Naive thymus-derived CD4-positive, alpha-beta T cell (primary cell): ENCODE data around the gene PTPN23. TPM values are rescaled to one million over a fixed set of nuclear protein-coding genes. Genes with fewer than 3 reads are reported as not detected.

ENCODE experiments used
- ATAC-seq: fragments of 150-1000 bp; cut with Tn5 transposase; 2 replicates; pipeline ENCODE4 v1.10.0; 2021; ENCODE audit warnings: mild to moderate bottlenecking, moderate library complexity
- CTCF ChIA-PET: fragments of 350-600 bp; sonication (Branson Sonifier 250); formaldehyde crosslinking; loops from one replicate; lab custom pipeline; 2021; ENCODE audit warnings: antibody characterized with exemption; lab: Charles Lee
- POLR2A ChIA-PET: fragments of 350-600 bp; sonication (Branson Sonifier 250); formaldehyde crosslinking; loops from one replicate; lab custom pipeline; 2021; ENCODE audit warnings: antibody characterized with exemption, inconsistent platforms; lab: Charles Lee
- DNase-seq, 9 donors: peaks; one replicate each; pipeline versions ENCODE4 v3.0.0 to v3.0.0-alpha.2; 2020 to 2022; ENCODE audit warnings: mixed read lengths in 1 of 9
- H3K27ac ChIP-seq: one replicate; pipeline ENCODE4 v1.7.0; 2013; ENCODE audit warnings: mild to moderate bottlenecking, low read depth, low read length, moderate library complexity
- H3K27me3 ChIP-seq, 2 donors: one replicate each; pipeline ENCODE4 v1.7.0; 2013; ENCODE audit warnings: low read length in 2 of 2, mild to moderate bottlenecking in 2 of 2, moderate library complexity in 2 of 2; ENCODE audit not compliant: control insufficient read depth in 2 of 2, insufficient read depth in 2 of 2
- H3K36me3 ChIP-seq, 3 experiments: 1 replicate in 2 of 3; 2 replicates in 1 of 3; pipeline ENCODE4 v1.7.0; 2013; ENCODE audit warnings: low read length in 3 of 3, mild to moderate bottlenecking in 3 of 3, moderate library complexity in 1 of 3; ENCODE audit not compliant: insufficient read depth in 3 of 3, control insufficient read depth in 2 of 3
- H3K4me1 ChIP-seq, 2 donors: one replicate each; pipeline ENCODE4 v1.7.0; 2013; ENCODE audit warnings: low read length in 2 of 2, mild to moderate bottlenecking in 2 of 2, moderate library complexity in 1 of 2; ENCODE audit not compliant: control insufficient read depth in 2 of 2, insufficient read depth in 2 of 2
- H3K4me3 ChIP-seq: 2 replicates; pipeline ENCODE4 v1.7.0; 2013; ENCODE audit warnings: mild to moderate bottlenecking, low read length
- H3K9me3 ChIP-seq, 3 experiments: 1 replicate in 2 of 3; 2 replicates in 1 of 3; pipeline ENCODE4 v1.7.0; 2013; ENCODE audit warnings: low read length in 3 of 3; ENCODE audit not compliant: control insufficient read depth in 2 of 3
- H3K27ac Mint-ChIP-seq, 9 donors: one replicate each; pipeline ENCODE4 v1.8.0; 2020 to 2022; ENCODE audit warnings: mixed read lengths in 9 of 9, mild to moderate bottlenecking in 8 of 9, moderate library complexity in 5 of 9, inconsistent platforms in 2 of 9
- H3K27me3 Mint-ChIP-seq, 5 donors: one replicate each; pipeline ENCODE4 v1.8.0; 2021 to 2022; ENCODE audit warnings: mixed read lengths in 5 of 5, mild to moderate bottlenecking in 1 of 5
- H3K36me3 Mint-ChIP-seq, 5 donors: one replicate each; pipeline ENCODE4 v1.8.0; 2020 to 2022; ENCODE audit warnings: mixed read lengths in 5 of 5, mild to moderate bottlenecking in 3 of 5, inconsistent platforms in 1 of 5
- H3K4me1 Mint-ChIP-seq, 7 donors: one replicate each; pipeline ENCODE4 v1.8.0; 2020 to 2022; ENCODE audit warnings: mixed read lengths in 7 of 7, mild to moderate bottlenecking in 3 of 7, inconsistent platforms in 1 of 7
- H3K4me3 Mint-ChIP-seq, 10 donors: one replicate each; pipeline ENCODE4 v1.8.0; 2020 to 2022; ENCODE audit warnings: mild to moderate bottlenecking in 10 of 10, mixed read lengths in 10 of 10, moderate library complexity in 6 of 10, inconsistent platforms in 2 of 10
- H3K9me3 Mint-ChIP-seq, 11 donors: one replicate each; pipeline ENCODE4 v1.8.0; 2020 to 2022; ENCODE audit warnings: mixed read lengths in 11 of 11, mild to moderate bottlenecking in 4 of 11, inconsistent platforms in 1 of 11, moderate library complexity in 1 of 11
- intact Hi-C, 2 donors: fragments of 100-400 bp; cut with micrococcal nuclease; formaldehyde crosslinking; loops; one replicate each; pipeline ENCODE4 v1.15.1; 2023
- polyA plus RNA-seq, 2 donors: library from polyadenylated mRNA; unstranded; fragments of 300-500 nt; fragmentation: Illumina TruSeq; gene quantifications; one replicate each; pipeline ENCODE4 v1.2.3, GENCODE V29; 2021
- total RNA-seq, 6 experiments: library from RNA in 5 of 6; stranded (reverse) in 5 of 6; gene quantifications; 1 replicate in 5 of 6; 2 replicates in 1 of 6; pipeline ENCODE4 v1.2.3 and lab custom pipeline; 2021 to 2026

Gene PTPN23
- total and polyA plus RNA-seq, 7 experiments from 2014 or later: 1.4 to 51.2 (median 36.7) TPM

- Mint-ChIP-seq H3K4me3 (no peak overlapping the region), H3K27me3 (no peaks in the 10 kb centered on the region), H3K4me1 (peaks cover 0 to 10% (median 0%) of the 10 kb centered on the region in 7 donors), H3K27ac (peak overlapping the region in 1 of 9 donors; percentile 5), H3K36me3 (peaks cover 5 to 11% (median 5%) of the 10 kb centered on the region in 5 donors), H3K9me3 (no peaks in the 10 kb centered on the region)
- ChIA-PET POLR2A (no interaction called here), CTCF (no interaction called here)
- Histone ChIP-seq H3K4me1 (no peaks in the 10 kb centered on the region), H3K27me3 (no peaks in the 10 kb centered on the region), H3K9me3 (no peaks in the 10 kb centered on the region), H3K4me3 (no peak overlapping the region), H3K27ac (no peak overlapping the region), H3K36me3 (peaks cover 6 to 99% (median 8%) of the 10 kb centered on the region in 3 experiments)
- no peak for DNase-seq
- intact Hi-C loops: no loop called here
- no peak for ATAC-seq
These were observed 29.5 kb downstream of the PTPN23 start for GRCh38 chr3:47410417-47410720.

GRCh38 chr3:47410801-47411646 lies 30.2 kb downstream of the PTPN23 start:
- ATAC-seq: no peak
- H3K4me3 ChIP-seq: no peak overlapping the region
- ChIA-PET POLR2A (no interaction called here), CTCF (no interaction called here)
- H3K27ac ChIP-seq: no peak overlapping the region
- H3K36me3 Mint-ChIP-seq: peaks cover 5 to 15% (median 5%) of the 10 kb centered on the region in 5 donors
- H3K27me3 ChIP-seq: no peaks in the 10 kb centered on the region
- peaks cover 0 to 10% (median 0%) of the 10 kb centered on the region in 7 donors for H3K4me1 Mint-ChIP-seq
- H3K4me1 ChIP-seq: no peaks in the 10 kb centered on the region
- peaks cover 6 to 99% (median 8%) of the 10 kb centered on the region in 3 experiments for H3K36me3 ChIP-seq
- no peaks in the 10 kb centered on the region for H3K9me3 Mint-ChIP-seq
- no peak for DNase-seq
- H3K27ac Mint-ChIP-seq: peak overlapping the region in 2 of 9 donors; percentile 32 to 72
- intact Hi-C loops: no loop called here
- H3K4me3 Mint-ChIP-seq: no peak overlapping the region
- no peaks in the 10 kb centered on the region for H3K9me3 ChIP-seq
- H3K27me3 Mint-ChIP-seq: no peaks in the 10 kb centered on the region

GRCh38 chr3:47411696-47412452 lies 31.1 kb downstream of the PTPN23 start:
- Histone ChIP-seq H3K27ac (no peak overlapping the region), H3K27me3 (no peaks in the 10 kb centered on the region), H3K9me3 (no peaks in the 10 kb centered on the region), H3K4me3 (no peak overlapping the region), H3K4me1 (no peaks in the 10 kb centered on the region), H3K36me3 (peaks cover 6 to 96% (median 8%) of the 10 kb centered on the region in 3 experiments)
- intact Hi-C loops: no loop called here
- H3K4me1 Mint-ChIP-seq: peaks cover 0 to 10% (median 0%) of the 10 kb centered on the region in 7 donors
- no peak for ATAC-seq
- ChIA-PET POLR2A (no interaction called here), CTCF (interaction anchor here (0.9 kb wide), 1 partner anchor 9 kb away, joined by 3 read pairs; no protein-coding TSS in a partner anchor)
- DNase-seq: no peak
- H3K27me3 Mint-ChIP-seq: no peaks in the 10 kb centered on the region
- no peak overlapping the region for H3K27ac Mint-ChIP-seq
- peaks cover 5 to 19% (median 5%) of the 10 kb centered on the region in 5 donors for H3K36me3 Mint-ChIP-seq
- no peak overlapping the region for H3K4me3 Mint-ChIP-seq
- H3K9me3 Mint-ChIP-seq: no peaks in the 10 kb centered on the region

DNA sequence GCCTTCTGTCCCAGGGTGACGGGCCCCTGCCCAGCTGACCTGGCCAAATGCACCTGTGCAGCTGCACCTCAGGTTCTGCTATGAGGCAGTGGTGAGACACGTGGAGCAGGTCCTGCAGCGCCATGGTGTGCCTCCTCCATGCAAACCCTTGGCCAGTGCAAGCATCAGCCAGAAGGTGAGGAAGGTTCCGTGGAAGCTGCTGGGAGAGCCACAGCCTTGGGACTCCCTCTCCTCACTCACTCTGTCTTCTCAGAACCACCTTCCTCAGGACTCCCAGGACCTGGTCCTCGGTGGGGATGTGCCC lies 31.6 kb downstream of the PTPN23 start:
- no peaks in the 10 kb centered on the region for H3K9me3 ChIP-seq
- H3K27me3 ChIP-seq: no peaks in the 10 kb centered on the region
- H3K36me3 ChIP-seq: peaks cover 6 to 96% (median 8%) of the 10 kb centered on the region in 3 experiments
- no peaks in the 10 kb centered on the region for H3K9me3 Mint-ChIP-seq
- DNase-seq (no peak), ATAC-seq (no peak)
- CTCF ChIA-PET: interaction anchor here (0.9 kb wide), 1 partner anchor 9 kb away, joined by 3 read pairs; no protein-coding TSS in a partner anchor
- H3K36me3 Mint-ChIP-seq: peaks cover 5 to 21% (median 5%) of the 10 kb centered on the region in 5 donors
- POLR2A ChIA-PET: no interaction called here
- H3K27ac ChIP-seq: no peak overlapping the region
- peaks cover 0 to 10% (median 0%) of the 10 kb centered on the region in 7 donors for H3K4me1 Mint-ChIP-seq
- H3K4me3 ChIP-seq: no peak overlapping the region
- H3K4me3 Mint-ChIP-seq: no peak overlapping the region
- no peaks in the 10 kb centered on the region for H3K4me1 ChIP-seq
- no peaks in the 10 kb centered on the region for H3K27me3 Mint-ChIP-seq
- H3K27ac Mint-ChIP-seq: no peak overlapping the region
- intact Hi-C loops: no loop called here

DNA sequence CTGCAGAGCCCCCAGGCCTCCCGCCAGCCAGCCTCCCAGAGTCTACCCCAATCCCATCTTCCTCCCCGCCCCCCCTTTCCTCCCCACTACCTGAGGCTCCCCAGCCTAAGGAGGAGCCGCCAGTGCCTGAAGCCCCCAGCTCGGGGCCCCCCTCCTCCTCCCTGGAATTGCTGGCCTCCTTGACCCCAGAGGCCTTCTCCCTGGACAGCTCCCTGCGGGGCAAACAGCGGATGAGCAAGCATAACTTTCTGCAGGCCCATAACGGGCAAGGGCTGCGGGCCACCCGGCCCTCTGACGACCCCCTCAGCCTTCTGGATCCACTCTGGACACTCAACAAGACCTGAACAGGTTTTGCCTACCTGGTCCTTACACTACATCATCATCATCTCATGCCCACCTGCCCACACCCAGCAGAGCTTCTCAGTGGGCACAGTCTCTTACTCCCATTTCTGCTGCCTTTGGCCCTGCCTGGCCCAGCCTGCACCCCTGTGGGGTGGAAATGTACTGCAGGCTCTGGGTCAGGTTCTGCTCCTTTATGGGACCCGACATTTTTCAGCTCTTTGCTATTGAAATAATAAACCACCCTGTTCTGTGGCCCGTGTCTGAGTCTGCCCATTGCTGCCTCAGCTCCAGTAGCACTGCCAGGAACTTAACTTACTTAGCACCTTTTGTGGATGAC lies 32.2 kb downstream of the PTPN23 start:
- Mint-ChIP-seq H3K4me1 (peaks cover 0 to 10% (median 0%) of the 10 kb centered on the region in 7 donors), H3K9me3 (no peaks in the 10 kb centered on the region), H3K27me3 (no peaks in the 10 kb centered on the region), H3K27ac (peak overlapping the region in 3 of 9 donors; percentile 47 to 82 (median 70)), H3K36me3 (peaks cover 5 to 21% (median 5%) of the 10 kb centered on the region in 5 donors), H3K4me3 (no peak overlapping the region)
- ChIA-PET POLR2A (no interaction called here), CTCF (interaction anchor here (0.9 kb wide), 1 partner anchor 8 kb away, joined by 3 read pairs; no protein-coding TSS in a partner anchor)
- Histone ChIP-seq H3K36me3 (peaks cover 6 to 93% (median 8%) of the 10 kb centered on the region in 3 experiments), H3K27ac (no peak overlapping the region), H3K4me1 (no peaks in the 10 kb centered on the region), H3K9me3 (no peaks in the 10 kb centered on the region), H3K27me3 (no peaks in the 10 kb centered on the region), H3K4me3 (no peak overlapping the region)
- intact Hi-C loops: no loop called here
- ATAC-seq (no peak), DNase-seq (no peak)

DNA sequence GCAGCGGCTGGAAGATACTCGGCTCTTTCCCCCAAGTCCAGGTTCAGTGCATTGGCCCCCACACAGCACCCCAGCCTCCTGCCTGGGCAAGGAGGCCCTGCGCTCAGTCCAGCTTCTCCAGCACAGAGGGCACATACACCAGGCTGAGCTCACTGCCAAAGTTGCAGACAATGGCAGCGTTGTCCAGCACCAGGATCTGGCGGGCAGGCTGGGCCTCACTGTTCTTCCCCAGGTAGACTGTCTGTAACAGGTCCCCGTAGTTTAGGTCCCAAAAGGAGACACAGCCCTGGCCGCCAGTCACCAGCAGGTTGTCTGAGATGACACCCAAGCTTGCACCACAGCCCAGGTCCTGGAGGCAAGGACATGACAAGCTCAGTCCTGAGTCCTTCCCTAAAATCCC lies 32.9 kb downstream of the PTPN23 start:
- no peaks in the 10 kb centered on the region for H3K9me3 Mint-ChIP-seq
- H3K36me3 ChIP-seq: peaks cover 6 to 93% (median 10%) of the 10 kb centered on the region in 3 experiments
- intact Hi-C loops: no loop called here
- no peak overlapping the region for H3K4me3 ChIP-seq
- DNase-seq (no peak), ATAC-seq (no peak)
- peaks cover 5 to 21% (median 5%) of the 10 kb centered on the region in 5 donors for H3K36me3 Mint-ChIP-seq
- no peaks in the 10 kb centered on the region for H3K9me3 ChIP-seq
- H3K4me3 Mint-ChIP-seq: no peak overlapping the region
- POLR2A ChIA-PET: no interaction called here
- H3K4me1 ChIP-seq: no peaks in the 10 kb centered on the region
- CTCF ChIA-PET: no interaction called here
- peaks cover 0 to 10% (median 0%) of the 10 kb centered on the region in 7 donors for H3K4me1 Mint-ChIP-seq
- H3K27me3 Mint-ChIP-seq: no peaks in the 10 kb centered on the region
- peak overlapping the region in 2 of 9 donors; percentile 9 to 82 for H3K27ac Mint-ChIP-seq
- no peaks in the 10 kb centered on the region for H3K27me3 ChIP-seq
- H3K27ac ChIP-seq: no peak overlapping the region
